VCaP (cell line): ENCODE data around the gene RSRC1.
"Not testable (repeated sequence)": the region's sequence is repeated elsewhere in the genome, so short reads cannot be mapped to it uniquely, and the experiment has no call there.

ENCODE experiments used
- H3K27ac ChIP-seq: fragments of 450-650 bp; 2 replicates; pipeline ENCODE4 v1.5.1; 2017
- CTCF ChIP-seq: fragments of 450-650 bp; conservative IDR thresholded peaks from 2 replicates; pipeline ENCODE4 v1.5.1; 2017; ENCODE audit warnings: mild to moderate bottlenecking, moderate library complexity

The RSRC1 gene

GRCh38 chr3:158333736-158334135 lies 223.8 kb downstream of the RSRC1 start:
- TF ChIP-seq CTCF: no peak
- H3K27ac ChIP-seq: no peak overlapping the region

GRCh38 chr3:158337110-158337509 lies 227.2 kb downstream of the RSRC1 start:
- no peak for TF ChIP-seq CTCF
- no peak overlapping the region for H3K27ac ChIP-seq

GRCh38 chr3:158339638-158340037 lies 229.7 kb downstream of the RSRC1 start:
- H3K27ac ChIP-seq: no peak overlapping the region
- TF ChIP-seq CTCF: no peak

- not testable (repeated sequence) for H3K27ac ChIP-seq
Observed at GRCh38 chr3:158340951-158341350, 231.1 kb downstream of the RSRC1 start.

GRCh38 chr3:158347966-158348365 lies 238.1 kb downstream of the RSRC1 start:
- no peak for TF ChIP-seq CTCF
- no peak overlapping the region for H3K27ac ChIP-seq

- no peak overlapping the region for H3K27ac ChIP-seq
- TF ChIP-seq CTCF: no peak
Observed at GRCh38 chr3:158350971-158351370, 241.1 kb downstream of the RSRC1 start.

GRCh38 chr3:158352551-158352950 lies 242.7 kb downstream of the RSRC1 start:
- H3K27ac ChIP-seq: no peak overlapping the region
- TF ChIP-seq CTCF: no peak

- no peak overlapping the region for H3K27ac ChIP-seq
- TF ChIP-seq CTCF: no peak
Observed at GRCh38 chr3:158354713-158355112, 244.8 kb downstream of the RSRC1 start.
